Astrocyte of the hippocampus (primary cell): ENCODE data around the gene TMX1.
"Not testable (repeated sequence)": the region's sequence is repeated elsewhere in the genome, so short reads cannot be mapped to it uniquely, and the experiment has no call there.

Experiments
- DNase-seq: peaks from one replicate; pipeline ENCODE4 v3.0.0; 2011; ENCODE audit warnings: low read depth, low spot score

The TMX1 gene

DNA sequence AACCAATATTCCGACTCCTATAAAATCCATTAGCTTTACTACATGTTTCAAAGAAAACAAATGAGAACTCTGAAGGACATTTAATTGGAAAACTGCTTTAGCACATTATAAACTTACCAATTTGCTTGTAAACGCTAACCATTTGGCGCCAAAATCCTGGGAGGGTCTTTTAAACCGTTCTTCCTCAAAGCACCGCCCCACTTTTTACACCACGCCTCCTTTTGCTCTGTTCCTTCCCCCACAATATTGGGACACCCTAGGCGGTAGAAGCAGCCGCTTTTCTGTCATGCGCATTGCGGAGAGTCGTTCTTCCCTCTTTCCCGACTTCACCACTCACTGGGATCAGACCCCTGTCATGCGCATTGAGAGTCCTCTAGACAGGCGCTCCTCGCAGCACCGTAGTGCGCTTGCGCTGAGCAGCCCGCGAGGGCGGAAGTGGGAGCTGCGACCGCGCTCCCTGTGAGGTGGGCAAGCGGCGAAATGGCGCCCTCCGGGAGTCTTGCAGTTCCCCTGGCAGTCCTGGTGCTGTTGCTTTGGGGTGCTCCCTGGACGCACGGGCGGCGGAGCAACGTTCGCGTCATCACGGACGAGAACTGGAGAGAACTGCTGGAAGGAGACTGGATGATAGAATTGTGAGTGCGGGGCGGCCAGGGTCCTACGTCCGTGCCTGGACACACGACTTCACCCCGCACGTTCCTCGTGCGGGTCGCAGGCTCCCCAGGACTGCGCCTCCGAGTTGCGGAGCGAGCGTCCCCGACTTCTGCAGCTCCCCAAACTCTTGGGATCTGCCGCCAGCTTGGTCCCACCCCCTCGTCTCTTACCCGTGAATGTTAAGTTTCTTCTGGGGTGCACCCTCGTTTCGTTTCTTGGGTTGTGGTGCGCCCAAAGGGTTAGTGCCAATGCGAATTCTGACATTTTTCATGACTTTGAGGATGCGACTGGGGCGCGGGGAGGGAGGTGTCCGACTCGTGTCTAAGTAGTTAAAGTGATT is at the start of gene TMX1:
TSS of gene TMX1 (plus strand) at position 435 of the 991 bp plus-strand sequence. CDS start at position 481, 46 bp downstream.
- DNase-seq, result peak; percentile 99

DNA sequence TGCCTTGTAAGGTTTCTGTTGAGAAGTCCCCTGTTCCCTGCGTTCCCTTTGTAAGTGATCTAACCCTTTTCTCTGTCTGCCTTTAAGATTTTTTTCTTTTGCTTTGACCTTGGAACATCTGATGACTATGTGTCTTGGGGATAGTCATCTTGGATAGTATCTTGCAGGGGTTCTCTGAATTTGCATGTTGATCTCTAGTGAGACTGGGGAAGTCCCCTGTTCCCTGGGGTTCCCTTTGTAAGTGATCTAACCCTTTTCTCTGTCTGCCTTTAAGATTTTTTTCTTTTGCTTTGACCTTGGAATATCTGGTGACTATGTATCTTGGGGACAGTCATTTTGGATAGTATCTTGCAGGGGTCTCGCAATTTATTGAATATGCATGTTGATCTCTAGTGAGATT is 38.2 kb upstream of the TMX1 start:
- DNase-seq, result no peak

GRCh38 chr14:51202914-51203665 is 37.0 kb upstream of the TMX1 start:
- DNase-seq, result no peak

- no peak for DNase-seq
These were observed 36.2 kb upstream of the TMX1 start for GRCh38 chr14:51203881-51204280.

GRCh38 chr14:51205486-51205885 is 34.6 kb upstream of the TMX1 start:
- DNase-seq, result no peak

DNA sequence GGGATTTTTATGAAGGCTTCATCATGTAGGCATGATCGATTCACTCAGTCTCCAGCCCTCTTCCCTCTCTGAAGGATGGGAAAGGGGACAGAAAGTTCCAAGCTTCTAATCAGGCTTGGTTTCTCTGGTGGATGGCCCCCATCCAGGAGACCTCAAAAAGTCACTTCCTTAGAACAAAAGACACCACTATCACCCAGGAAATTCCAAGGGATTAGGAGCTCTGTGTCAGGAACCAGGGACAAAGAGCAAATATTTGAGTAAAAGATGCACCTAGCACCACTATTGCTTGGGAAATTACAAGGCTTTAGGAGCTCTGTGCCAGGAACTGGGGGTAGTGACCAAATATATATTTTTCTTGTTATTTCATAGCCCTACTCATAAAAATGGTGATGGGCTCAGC is 33.6 kb upstream of the TMX1 start:
- no peak for DNase-seq

GRCh38 chr14:51207621-51208020 is 32.4 kb upstream of the TMX1 start:
- no peak for DNase-seq

DNA sequence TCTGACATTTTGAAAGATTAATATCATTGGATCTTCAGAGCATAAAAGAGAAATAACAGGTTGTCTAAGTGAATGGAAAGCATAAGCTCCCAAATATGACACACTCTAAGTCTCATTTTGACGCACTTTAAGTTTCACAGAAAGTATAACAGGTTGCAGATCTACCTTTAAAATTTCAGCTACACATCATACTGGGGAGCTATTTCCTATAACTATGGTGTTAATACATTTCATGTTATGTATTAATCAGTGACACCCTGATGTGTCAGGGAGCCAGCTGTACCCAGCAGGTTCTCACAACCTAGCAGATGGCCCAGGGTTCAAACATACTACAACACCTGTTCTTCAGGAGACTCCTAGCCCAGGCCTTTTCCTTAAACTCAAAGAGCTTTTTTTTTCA is 31.1 kb upstream of the TMX1 start:
- no peak for DNase-seq

- DNase-seq, result no peak
These were observed 30.6 kb upstream of the TMX1 start for GRCh38 chr14:51209457-51209856.

GRCh38 chr14:51210594-51210993 is 29.5 kb upstream of the TMX1 start:
- DNase-seq, result no peak

DNA sequence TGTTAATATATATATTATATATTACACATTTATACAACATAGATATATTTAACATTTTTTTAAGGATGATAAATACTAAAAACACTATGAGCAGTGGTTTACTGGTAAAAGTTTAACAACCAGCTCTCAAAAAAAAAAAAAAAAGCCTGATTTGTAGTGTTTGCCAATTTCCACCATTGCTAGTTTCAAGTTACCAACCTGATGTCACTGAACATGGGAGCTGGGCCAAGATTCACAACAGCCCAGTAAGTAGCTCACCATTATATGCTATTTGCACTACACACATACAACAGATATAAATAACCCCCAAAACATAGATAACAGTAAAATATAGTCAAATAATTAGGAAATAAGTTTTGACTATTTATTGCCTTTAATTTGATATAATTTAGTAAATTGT is 28.9 kb upstream of the TMX1 start:
- DNase-seq, result peak; percentile 58

GRCh38 chr14:51216602-51217001 is 23.4 kb upstream of the TMX1 start:
- no peak for DNase-seq

GRCh38 chr14:51219473-51220448 is 20.3 kb upstream of the TMX1 start:
- peak; percentile 59 for DNase-seq

DNA sequence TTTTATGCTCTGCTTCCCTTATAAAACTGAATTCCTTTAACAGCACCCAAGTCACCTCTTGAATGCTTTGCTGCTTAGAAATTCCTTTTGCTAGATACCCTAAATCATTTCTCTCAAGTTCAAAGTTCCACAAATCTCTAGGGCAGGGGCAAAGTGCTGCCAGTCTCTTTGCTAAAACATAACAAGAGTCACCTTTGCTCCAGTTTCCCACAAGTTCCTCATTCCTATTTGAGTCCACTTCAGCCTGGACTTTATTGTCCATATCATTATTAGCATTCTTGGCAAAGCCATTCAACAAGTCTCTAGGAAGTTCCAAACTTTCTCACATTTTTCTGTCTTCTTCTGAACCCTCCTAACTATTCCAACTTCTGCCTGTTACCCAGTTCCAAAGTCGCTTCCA is 16.6 kb upstream of the TMX1 start:
- DNase-seq, result not testable (repeated sequence)

DNA sequence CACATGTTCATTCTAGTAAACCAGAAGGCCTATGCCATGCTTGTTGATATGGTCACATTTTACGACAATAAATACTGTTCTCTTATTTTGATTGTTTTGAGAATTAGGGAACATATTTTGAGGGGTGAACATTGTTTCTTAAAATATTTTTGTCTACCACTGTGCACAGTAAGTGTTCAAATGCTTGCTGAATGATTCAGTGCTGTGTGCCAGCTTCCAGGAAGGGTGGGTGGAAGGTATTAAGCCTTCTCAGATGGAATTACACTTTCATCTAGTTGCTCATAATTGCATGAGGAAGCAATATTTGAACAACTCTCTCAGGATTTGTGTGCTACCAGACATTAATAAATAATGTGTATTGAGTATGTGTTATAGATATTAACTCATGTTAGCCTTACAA is 15.5 kb upstream of the TMX1 start:
- peak; percentile 6 for DNase-seq

DNA sequence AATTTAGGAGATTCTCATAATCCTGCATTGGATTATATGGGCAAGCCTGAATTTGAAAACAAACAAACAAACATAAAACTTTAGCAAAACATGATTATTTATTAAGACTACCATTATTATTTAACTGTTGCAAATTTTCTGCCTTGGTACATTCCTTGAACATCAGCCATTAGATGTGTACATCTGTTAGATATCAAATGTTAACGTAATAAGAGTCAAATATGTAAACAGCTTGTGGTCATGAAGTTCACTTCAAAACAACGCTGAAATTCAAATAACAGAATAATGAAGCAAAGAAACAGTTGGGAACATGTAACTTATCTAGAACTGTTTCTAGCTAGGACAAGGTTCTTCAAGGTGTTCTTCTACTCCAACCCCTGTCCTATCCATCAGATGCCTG is 14.3 kb upstream of the TMX1 start:
- DNase-seq, result no peak

- peak; percentile 23 for DNase-seq
These were observed 11.7 kb upstream of the TMX1 start for GRCh38 chr14:51228391-51228790.

DNA sequence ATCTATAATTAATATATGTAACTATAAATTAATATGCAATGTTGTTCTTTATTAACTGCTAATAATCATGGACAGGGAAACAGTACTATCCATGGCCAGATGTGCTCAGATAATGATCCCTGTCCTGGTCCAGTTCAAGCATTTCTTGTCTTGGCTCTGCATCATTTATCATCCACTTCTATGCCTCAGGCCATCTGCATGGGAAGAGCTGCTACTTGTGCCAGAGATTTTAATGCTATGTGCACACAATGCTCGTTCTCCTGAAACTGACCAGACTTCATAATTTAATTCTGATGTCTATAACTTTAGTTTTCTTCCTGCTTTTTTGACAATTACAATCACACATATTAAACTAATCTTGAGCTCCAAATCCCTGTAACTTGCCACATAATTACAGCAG is 11.2 kb upstream of the TMX1 start:
- no peak for DNase-seq

- DNase-seq, result no peak
These were observed 3.7 kb upstream of the TMX1 start for GRCh38 chr14:51236314-51236713.

- DNase-seq, result no peak
These were observed 845 bp downstream of the TMX1 start for GRCh38 chr14:51240804-51241380.
